ENCODE measurements around the gene ACOT11.

Gene ACOT11

GRCh38 chr1:54574158-54574778 is 26.2 kb downstream of the ACOT11 start:
- no peak overlapping the region for H3K4me3 ChIP-seq
- no peak for TF ChIP-seq CTCF (IDR thresholded peaks at IDR 0.05)
- no peak for DNase-seq (ENCODE audit: low spot score)
- H3K27ac ChIP-seq, result no peak overlapping the region

- DNase-seq (ENCODE audit: low spot score), result no peak
- Histone ChIP-seq H3K27ac (no peak overlapping the region), H3K4me3 (no peak overlapping the region)
- no peak for TF ChIP-seq CTCF (IDR thresholded peaks at IDR 0.05)
Observed at GRCh38 chr1:54575161-54575560, 27.1 kb downstream of the ACOT11 start.

GRCh38 chr1:54575605-54576290 is 27.7 kb downstream of the ACOT11 start:
- H3K4me3 ChIP-seq, result no peak overlapping the region
- no peak overlapping the region for H3K27ac ChIP-seq
- no peak for DNase-seq (ENCODE audit: low spot score)
- no peak for TF ChIP-seq CTCF (IDR thresholded peaks at IDR 0.05)

GRCh38 chr1:54577612-54578011 is 29.6 kb downstream of the ACOT11 start:
- H3K4me3 ChIP-seq, result no peak overlapping the region
- no peak for DNase-seq (ENCODE audit: low spot score)
- H3K27ac ChIP-seq, result peak overlapping the region; percentile 45 to 74
- no peak for TF ChIP-seq CTCF (IDR thresholded peaks at IDR 0.05)

GRCh38 chr1:54579337-54579781 is 31.3 kb downstream of the ACOT11 start:
- H3K27ac ChIP-seq, result peak overlapping the region; percentile 92 to 95
- no peak for TF ChIP-seq CTCF (IDR thresholded peaks at IDR 0.05)
- no peak for DNase-seq (ENCODE audit: low spot score)
- no peak overlapping the region for H3K4me3 ChIP-seq

GRCh38 chr1:54580856-54581550 is 33.0 kb downstream of the ACOT11 start:
- DNase-seq (ENCODE audit: low spot score), result no peak
- H3K27ac ChIP-seq, result peak overlapping the region; percentile 92 to 95
- H3K4me3 ChIP-seq, result peak overlapping the region; percentile 6
- TF ChIP-seq CTCF (IDR thresholded peaks at IDR 0.05), result no peak

Data from coronary artery (tissue), 2 donors.